Activated T-cell treated with anti-CD3 and anti-CD28 coated beads for 1 hour (primary cell): Measurements from ENCODE around the gene FOXJ3.

ENCODE experiments used
- DNase-seq: peaks from one replicate; pipeline ENCODE4 v3.0.0-alpha.2; 2020; ENCODE audit warnings: low read depth

Gene FOXJ3

DNA sequence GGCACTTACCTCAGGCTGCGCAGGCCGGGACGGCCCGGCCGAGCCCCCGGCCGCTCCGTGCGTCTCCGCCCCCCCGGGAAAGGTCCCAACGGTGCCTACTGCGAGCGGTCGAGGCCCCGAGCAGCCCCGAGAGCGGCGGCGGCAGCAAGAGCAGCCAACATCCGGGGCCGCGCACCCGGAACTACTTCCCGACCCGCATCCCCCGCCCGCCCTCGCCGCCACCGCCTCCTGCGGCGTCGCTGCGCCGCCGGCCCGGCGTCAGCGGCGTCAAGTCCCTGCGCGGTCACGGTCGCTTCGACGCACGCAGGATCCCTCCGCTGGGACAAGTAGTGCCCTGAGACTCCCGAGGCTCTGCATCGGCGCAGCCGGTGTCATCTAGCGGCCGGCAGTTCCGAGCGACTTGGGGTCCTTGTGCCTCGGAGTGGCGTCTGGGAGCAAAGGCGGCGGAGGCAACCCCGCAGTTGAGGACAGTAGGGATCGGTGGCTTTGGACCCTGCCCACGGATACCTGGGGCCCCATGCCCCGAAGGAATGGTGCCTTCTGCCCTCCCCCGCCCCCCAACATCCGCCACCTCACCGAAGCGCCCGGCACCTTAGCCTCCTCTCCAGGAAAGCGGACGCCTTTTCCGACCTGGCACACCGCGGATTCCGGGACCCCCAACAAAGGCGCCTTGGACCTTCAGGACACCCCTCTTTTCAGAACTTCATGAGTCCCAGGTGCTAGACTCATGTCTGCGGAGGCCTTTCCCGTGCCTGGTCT is at the start of gene FOXJ3:
Gene FOXJ3 (minus strand): TSS at position 186 of the 759 bp plus-strand sequence. CDS start 24,142 bp downstream, outside the sequence.
- peak; percentile 89 for DNase-seq

DNA sequence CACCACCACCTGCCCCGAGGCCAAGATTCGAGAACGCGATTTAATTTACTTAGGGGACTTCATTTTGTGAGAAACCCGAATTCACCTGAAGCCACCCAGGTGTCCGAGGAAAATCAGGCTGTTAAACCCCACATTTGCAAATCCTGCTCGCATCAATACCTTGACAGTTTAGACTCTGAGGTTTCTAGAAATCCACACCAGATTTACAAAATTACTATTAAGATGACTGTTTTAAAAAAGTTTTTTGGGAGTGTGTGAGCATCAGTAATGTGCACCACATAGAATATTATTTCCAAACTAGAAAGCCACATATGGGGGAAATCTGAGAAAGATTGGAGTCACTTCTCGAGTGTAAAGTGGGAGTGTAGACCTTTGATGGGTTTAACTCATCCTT is 46.2 kb upstream of the FOXJ3 start:
- DNase-seq, result no peak

DNA sequence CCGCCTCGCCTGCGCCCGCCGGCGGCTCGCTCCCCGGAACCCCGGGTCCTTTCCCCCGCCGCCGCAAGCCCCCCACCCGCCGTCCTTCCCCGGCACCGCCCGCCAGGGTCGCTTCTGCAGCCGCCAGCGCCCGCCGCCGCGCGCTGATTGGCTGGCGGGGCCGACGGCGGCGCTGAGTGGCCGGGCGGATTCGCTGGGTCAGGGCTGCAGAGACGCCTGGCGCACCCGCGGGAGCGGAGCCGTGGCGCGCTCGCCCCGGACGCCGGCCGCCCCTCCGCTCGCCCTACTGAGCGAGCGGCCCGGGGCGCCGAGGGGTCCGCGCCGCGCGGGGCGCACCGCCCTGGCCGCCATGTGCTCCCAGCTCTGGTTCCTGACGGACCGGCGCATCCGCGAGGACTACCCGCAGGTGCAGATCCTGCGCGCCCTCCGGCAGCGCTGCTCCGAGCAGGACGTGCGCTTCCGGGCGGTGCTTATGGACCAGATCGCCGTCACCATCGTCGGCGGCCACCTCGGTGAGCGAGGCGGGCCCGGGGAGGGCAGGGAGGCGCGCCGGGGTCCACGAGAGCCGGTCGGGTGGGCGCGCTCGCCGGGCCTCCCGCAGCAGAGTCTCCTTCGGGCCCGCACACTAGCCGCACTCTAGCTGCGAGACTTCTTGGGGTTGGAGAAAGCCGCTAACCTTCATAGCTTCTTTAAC is 45.7 kb upstream of the FOXJ3 start, which contains the start of gene RIMKLA:
Gene RIMKLA (plus strand): TSS at position 207 of the 694 bp plus-strand sequence. CDS start 143 bp downstream, at position 350.
- DNase-seq, result peak; percentile 10

DNA sequence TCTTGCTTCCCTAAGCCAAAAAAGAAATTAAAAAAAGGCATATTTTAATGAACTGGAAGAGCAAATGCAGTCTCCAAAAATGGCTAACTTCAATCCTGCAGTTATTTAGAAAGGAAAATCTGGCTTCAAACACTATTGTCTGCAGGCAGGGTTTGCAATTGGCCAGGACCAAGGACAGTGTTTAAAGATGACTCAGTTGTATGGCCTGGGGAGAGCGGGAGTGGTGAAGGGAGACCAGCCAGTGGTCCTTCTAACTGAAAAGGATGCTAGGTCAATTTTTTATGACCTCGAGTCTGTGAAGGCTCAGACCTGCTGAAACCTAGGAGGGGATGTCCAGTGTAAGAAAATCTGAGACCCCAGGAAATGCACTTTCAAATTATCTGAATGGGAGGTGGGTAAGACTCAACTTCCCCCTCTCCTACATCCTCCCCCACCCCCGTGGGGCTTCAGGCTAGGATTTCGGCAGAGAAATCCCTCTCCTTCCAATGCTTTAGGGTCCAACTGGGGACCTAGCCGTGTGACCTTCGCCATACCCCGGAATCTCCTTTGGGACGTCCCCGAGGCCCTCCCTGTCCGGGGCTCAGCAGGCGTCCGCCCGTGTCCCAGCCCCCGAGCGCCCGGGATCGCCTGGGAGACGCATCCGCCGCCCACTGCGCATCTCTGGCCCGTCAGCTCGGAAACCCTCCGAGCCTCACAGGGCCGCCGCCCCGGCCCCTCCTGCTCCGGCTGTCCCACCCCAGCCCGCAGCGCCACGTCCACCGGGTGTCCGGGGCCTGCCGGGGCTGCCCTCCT is 45.0 kb upstream of the FOXJ3 start:
- no peak for DNase-seq

DNA sequence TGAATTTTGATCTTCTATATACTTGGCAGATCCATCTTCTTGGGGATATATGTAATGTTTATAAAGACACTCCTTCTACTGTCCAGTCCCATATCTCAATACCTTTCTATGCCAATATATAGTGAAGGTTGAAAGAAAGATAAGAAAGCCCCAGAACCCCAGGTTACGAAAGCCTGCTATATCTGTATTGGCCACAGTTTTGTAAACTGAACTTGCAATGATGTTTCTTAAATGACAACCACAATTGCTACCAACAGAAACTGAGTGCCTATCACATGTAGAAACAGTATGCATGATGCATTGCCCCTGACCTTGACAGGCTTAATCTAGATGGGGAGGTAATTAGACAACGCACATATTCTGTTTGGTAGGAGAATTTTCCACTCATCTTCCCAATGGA is 37.8 kb upstream of the FOXJ3 start:
- no peak for DNase-seq

DNA sequence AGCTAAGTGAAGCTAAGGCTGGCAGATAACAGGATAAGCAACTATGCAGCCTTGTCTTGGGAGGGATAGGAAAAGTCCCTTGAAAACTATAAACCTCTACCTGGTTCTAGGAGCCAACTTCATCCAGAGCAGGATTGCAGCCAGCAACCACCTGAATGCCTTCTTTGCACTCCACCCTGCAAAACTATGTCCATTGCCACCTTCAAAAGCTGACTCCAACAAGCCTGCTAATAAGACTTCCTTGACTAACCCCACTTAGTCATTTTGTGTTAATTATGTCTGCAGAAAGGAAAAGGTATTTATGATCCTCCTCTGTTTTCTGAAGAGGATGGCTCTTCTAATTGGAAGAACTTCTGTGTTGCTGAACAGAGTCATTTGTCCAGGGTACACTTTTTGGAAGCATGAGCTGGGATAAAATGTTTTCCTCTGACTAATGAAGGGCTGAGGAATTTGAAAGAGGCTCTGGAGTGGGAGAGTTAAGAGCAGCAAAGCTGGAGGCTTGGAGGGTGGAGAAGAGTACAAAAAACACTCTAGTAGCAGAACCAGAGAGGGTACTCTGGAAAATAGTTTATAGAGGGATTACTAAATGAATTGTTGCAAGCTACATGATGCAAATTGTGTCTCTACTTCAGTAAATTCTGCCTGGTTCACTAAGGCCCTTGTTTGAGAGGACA is 36.0 kb upstream of the FOXJ3 start:
- no peak for DNase-seq

DNA sequence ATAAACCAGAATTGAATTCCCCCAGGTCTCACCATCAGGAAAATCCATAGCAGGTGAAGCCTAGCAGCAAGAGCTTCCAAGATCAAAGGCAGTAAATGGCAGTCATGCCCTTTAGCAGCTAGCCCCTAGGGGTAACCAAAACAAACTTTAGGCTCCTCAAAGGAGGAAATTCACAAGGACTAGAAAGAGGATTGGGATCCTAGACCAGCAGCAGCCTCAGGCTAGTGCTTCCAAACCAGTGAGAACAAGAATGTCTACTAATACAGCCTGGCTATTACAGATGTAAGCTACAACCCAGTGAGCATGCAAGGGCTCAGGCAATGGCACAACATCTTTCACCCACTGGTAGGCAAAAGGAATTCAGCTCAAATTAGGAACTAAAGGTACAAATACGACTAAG is 34.4 kb upstream of the FOXJ3 start:
- no peak for DNase-seq

DNA sequence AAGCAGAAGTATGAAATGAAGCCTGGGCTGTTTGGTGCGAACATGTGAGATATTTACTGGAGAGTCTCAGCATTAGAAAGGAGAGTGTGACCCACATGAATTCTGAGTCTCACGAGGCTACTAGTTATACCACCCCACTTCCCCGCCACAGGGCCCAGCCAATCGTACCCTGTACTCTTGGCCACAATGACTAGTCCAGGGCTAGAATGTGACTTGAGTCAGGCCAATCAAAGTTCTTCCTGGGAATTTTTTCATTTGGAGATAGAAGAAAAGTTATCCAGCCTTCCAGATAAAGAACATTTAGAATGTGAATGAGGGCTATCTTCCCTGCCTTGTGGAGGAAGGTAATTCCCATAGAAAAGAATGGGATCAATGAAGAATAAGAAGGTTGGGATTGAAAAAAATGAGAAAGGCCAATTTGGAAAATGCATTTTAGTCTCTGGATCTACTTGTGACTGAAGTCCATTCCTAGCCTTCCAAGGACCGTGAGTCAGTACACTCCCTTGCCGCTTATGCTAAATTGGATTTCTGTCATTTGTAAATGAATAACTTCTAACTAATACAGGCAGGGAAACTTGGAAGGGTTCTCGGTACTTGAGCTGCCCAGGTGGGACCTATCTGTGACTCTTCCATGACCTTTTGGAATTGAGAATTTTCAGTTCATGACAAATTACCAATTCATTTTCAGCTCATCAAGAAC is 33.2 kb upstream of the FOXJ3 start:
- DNase-seq, result no peak

DNA sequence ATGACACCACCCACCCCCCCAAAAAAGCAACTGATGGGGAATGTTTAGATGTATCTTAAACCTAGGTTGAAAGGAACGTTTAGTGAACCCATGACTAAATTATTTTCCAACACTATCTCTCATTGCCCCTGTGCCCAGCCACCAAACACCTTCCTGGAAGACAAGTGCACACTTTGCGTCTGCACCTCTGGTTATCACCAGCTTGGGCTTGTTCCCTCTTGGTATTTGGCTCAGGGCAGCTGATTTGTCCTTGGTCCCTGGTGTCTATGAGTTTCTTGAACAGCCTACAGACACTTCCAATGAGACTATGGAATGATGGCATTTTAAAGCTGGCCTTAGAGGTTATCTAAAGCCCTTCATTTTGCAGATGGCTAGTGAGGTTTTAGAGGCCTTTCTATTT is 30.1 kb upstream of the FOXJ3 start:
- no peak for DNase-seq

DNA sequence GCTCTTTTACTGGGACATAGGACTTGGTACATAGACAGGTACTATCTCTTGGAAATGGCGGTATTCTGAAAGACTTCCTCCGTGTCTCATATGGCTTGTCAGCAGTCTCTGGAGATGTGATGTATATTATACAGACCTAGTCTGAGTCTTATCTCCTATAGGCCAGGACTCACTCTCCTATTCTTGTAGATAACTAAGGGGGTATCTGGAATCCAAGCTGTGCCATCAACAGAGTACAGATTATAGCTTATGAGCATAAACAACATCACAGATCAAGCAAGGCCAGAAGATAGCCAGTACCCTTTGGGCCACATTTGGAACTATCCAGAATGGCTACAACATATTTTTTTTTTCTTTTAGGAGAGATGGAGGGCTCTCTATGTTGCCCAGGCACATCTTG is 29.5 kb upstream of the FOXJ3 start:
- no peak for DNase-seq

DNA sequence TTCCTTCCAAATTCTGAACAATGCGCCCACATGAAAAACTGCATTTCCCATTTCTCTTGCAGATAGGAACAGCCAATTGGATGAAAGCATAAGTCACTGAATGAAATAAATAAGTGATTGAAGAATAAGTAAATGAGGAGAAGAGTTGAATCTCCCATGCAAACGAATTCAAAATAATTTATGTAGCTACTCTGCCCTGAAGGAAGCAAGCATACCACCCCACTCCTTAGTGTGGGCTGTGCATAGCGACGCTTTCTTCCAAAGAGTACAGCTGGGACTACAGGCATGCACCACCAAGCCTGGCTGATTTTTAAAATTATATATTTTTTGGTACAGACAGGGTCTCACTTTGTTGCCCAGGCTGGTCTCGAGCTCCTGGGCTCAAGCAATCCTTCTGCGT is 29.1 kb upstream of the FOXJ3 start:
- DNase-seq, result no peak

DNA sequence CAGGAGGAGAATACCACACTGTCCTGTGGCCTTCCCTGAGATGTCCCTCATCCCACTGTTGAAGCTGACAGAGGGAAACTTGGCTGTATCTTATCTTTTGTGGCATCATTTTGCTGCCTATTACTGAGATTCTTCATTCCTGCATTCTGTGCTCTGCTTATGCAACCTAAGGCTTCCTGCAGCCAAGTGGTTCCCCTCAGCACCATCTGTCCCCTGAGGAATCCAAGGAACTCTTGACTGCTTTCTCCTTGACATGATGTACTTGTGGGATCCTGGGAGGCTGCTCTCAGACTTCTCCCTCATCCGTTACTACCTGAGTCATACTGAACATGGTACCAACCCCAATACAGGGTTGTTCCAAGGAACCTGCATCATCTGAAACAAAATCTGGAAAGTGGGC is 24.4 kb upstream of the FOXJ3 start:
- no peak for DNase-seq

DNA sequence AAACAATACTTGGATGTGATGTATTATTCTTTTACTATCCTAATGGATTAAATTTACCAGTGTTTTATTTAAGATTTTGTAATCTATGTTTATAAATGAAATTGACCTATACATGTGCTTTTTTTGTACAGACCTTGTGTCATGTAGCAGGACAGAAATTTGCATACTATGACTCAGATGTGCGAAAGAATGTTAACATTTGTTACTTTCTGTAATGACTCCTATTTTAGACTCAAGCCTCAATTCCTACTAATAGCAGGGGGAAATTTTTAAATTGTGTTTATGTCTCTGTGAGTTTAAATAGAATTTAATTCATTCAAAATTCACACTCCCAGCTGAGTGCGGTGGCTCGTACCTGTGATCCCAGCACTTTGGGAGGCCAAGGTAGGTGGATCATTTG is 23.8 kb upstream of the FOXJ3 start:
- DNase-seq, result no peak

DNA sequence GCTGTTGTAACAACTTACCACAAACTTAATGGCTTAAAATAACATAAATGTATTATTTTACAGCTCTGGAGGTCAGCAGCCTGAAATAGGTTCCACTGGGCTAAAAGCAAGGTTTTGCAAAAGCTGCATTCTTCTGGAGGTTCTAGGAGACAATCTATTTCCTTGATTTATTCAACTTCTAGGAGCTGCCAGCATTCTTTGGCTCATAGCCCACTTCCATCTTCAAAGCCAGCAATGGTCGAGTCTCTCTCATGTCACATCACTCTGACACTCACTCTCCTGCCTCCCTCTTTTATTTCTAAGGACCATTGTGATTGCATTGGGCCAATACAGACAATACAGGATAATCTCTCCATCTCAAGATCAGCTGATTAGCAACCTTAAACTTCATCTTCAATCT is 15.1 kb upstream of the FOXJ3 start:
- no peak for DNase-seq

DNA sequence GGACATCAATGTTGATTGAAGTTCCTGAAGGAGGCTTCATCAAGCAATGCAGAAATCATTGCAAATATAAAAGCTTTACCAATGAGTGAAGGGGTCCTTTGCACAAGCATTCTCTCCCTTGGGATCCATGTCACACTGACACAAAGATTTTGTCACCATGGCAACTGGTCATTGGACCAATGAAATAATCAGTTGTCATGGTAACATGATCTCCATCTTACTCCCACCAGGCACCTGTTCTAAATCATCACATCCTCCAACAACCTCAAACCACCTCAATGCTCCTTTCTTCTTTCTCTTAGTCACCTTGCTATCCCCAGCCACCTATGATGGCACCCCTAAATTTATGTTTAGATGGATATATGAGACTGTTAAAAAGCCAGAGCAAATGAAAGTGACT is 13.5 kb upstream of the FOXJ3 start:
- DNase-seq, result no peak

DNA sequence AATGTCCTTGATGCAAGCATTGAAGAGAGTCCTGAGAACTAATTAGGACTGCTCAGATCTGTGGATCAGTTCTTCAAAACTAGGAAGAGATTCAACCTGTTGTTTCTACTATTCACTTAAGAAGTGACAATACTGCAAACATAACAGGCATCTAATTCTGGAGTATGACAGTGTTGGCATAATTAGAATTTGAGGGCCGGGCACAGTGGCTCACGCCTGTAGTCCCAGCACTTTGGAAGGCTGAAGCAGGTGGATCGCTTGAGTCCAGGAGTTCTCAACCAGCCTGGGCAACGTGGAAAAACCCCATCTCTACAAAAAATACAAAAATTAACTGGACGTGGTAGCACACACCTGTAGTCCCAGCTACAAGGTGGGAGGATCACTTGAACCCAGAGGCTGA is 8.0 kb upstream of the FOXJ3 start:
- no peak for DNase-seq

DNA sequence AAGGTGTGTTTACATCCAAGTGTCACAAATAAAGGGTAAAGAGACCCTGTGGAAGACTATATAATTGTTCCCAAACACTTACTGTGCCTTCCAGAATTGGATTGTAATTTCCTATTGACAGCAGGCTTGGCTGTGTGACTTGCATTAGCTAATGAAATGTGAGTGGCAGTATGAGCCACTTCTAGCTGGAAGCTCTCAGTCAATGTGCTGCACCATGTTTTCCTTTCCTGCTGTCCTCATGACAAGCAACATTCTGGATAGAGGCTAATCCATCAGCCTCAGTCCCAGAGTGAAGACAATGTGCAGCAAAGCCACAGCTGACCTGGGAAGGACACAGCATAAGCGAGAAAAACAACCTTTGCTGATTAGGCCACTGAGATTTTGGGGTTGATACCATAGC is 5.9 kb upstream of the FOXJ3 start:
- DNase-seq, result no peak

DNA sequence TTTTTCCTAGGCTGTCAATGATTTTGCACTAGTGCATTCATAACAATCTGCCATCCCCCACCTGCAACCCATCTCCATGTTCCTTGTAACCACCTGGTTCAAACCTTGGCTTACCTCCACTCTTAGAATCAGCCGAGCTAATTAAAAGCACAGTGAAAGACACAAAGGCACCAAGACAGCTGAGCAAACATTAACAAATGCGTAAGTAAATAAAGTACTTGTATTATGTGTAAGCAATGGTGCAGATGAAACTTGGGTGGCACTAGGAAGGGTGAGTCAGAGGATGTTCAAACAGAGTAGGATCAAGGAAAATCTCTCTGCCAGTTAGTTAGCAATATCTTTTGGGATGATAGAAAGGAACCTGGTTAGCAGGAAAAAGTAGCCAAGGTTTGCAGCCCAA is 5.1 kb upstream of the FOXJ3 start:
- DNase-seq, result no peak

DNA sequence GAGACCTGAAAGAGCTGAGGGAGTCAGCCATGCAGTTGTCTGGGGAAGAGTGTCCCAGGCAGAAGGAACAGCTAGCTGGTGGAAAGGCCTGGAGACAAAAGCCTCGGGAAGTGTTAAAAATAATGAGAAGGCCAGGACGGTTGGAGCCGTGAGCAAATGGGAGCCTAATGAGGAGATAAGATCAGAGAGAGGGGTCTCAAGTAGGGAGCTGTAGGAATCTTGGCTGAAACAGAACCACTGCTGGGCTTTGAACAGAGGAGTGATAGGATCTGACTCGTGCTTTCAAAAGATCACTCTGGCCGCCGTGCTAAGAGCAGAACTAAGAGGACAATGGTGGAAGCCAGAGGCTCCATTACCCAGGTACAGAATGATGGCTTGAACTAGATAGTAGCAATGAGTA is 1.9 kb upstream of the FOXJ3 start:
- no peak for DNase-seq

DNA sequence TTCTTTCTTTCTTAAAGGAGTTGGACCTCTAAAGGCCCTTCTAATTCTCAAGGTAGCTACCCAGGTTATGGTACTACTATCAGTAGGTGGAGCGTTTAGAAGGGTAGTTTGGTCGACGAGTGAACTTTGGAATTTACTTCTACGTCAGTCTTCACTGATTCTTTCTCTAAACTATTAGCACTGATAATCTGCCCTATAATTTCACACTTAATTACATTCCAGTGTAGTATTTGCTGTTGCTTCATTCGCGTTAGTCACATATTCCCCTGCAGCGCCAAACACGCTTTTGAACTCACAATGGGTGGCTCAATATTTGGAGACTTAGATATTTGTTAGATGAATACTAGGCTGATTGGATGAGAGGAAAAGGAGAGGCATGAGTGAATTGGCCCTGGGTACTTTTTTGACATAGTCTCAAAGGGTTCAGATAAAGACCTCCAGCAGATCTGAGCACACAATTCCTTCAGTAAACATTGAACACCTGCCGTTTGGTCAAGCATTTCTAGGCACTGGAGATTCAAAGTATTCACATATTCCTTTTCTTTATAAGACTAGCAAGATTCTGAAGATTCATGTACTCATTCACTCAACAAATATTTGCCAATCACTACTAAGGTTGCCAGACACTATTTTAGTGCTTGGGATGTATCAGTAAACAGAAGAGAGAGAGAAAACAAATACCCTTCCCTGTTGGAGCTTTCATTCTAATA is 929 bp upstream of the FOXJ3 start:
- DNase-seq, result no peak
